ENCODE data around the gene STXBP1. TPM values are rescaled to one million over a fixed set of nuclear protein-coding genes. Genes with fewer than 3 reads are reported as not detected.

STXBP1 gene
- total RNA-seq, 1 experiment from 2014 or later, result 10.9 TPM

- no peaks in the 10 kb centered on the region for H3K9me3 ChIP-seq (ENCODE audit: low read depth, low read length, poor library complexity, severe bottlenecking)
- BruUV-seq (replicated peaks), result no TSS peak
- no peaks in the 10 kb centered on the region for H3K36me3 ChIP-seq (ENCODE audit: insufficient read depth, low read length, poor library complexity, severe bottlenecking)
- intact Hi-C loops (cut with micrococcal nuclease; ENCODE audit: unreplicated experiment), result no loop called here
- H3K27ac ChIP-seq (ENCODE audit: low read depth, low read length, poor library complexity, severe bottlenecking), result no peak overlapping the region
- no peak overlapping the region for H3K4me3 ChIP-seq (ENCODE audit: low read depth, low read length, poor library complexity, severe bottlenecking)
- TF ChIP-seq CTCF (conservative IDR thresholded peaks at IDR 0.05; ENCODE audit: low read depth, low read length) (no peak), EZH2 (IDR thresholded peaks at IDR 0.05; ENCODE audit: borderline replicate concordance, low read depth, low read length, poor library complexity, severe bottlenecking) (no peak)
- ChIA-PET POLR2A (ENCODE audit: low non-redundant PET) (no interaction called here), CTCF (no interaction called here)
- H3K4me1 ChIP-seq (ENCODE audit: insufficient read depth, low read length, poor library complexity, severe bottlenecking), result peaks cover 10% of the 10 kb centered on the region
- no peak for DNase-seq (ENCODE audit: low spot score)
- no peaks in the 10 kb centered on the region for H3K27me3 ChIP-seq (replicated peaks; ENCODE audit: insufficient read depth, low read depth, low read length, poor library complexity)
These were observed 120.4 kb downstream of the STXBP1 start for GRCh38 chr9:127732444-127732843.

GRCh38 chr9:127733614-127734013, 121.5 kb downstream of the STXBP1 start:
- BruUV-seq (replicated peaks), result no TSS peak
- CTCF ChIA-PET, result interaction anchor here (1.4 to 1.9 kb wide), 2 partner anchors 100 to 136 kb away, joined by 5 to 7 read pairs; no protein-coding TSS in a partner anchor
- Histone ChIP-seq H3K36me3 (ENCODE audit: insufficient read depth, low read length, poor library complexity, severe bottlenecking) (no peaks in the 10 kb centered on the region), H3K27me3 (replicated peaks; ENCODE audit: insufficient read depth, low read depth, low read length, poor library complexity) (no peaks in the 10 kb centered on the region), H3K9me3 (ENCODE audit: low read depth, low read length, poor library complexity, severe bottlenecking) (no peaks in the 10 kb centered on the region), H3K4me1 (ENCODE audit: insufficient read depth, low read length, poor library complexity, severe bottlenecking) (peaks cover 10% of the 10 kb centered on the region), H3K4me3 (ENCODE audit: low read depth, low read length, poor library complexity, severe bottlenecking) (no peak overlapping the region), H3K27ac (ENCODE audit: low read depth, low read length, poor library complexity, severe bottlenecking) (no peak overlapping the region)
- no peak for DNase-seq (ENCODE audit: low spot score)
- POLR2A ChIA-PET (ENCODE audit: low non-redundant PET), result no interaction called here
- TF ChIP-seq CTCF (conservative IDR thresholded peaks at IDR 0.05; ENCODE audit: low read depth, low read length) (no peak), EZH2 (IDR thresholded peaks at IDR 0.05; ENCODE audit: borderline replicate concordance, low read depth, low read length, poor library complexity, severe bottlenecking) (no peak)
- intact Hi-C loops (cut with micrococcal nuclease; ENCODE audit: unreplicated experiment), result loop anchor here (1.0 to 2.0 kb wide), 4 partner anchors 137 to 229 kb away; no protein-coding TSS in a partner anchor

- Histone ChIP-seq H3K27ac (ENCODE audit: low read depth, low read length, poor library complexity, severe bottlenecking) (peak overlapping the region; percentile 83), H3K27me3 (replicated peaks; ENCODE audit: insufficient read depth, low read depth, low read length, poor library complexity) (no peaks in the 10 kb centered on the region), H3K4me1 (ENCODE audit: insufficient read depth, low read length, poor library complexity, severe bottlenecking) (peaks cover 10% of the 10 kb centered on the region), H3K4me3 (ENCODE audit: low read depth, low read length, poor library complexity, severe bottlenecking) (peak overlapping the region; percentile 69), H3K9me3 (ENCODE audit: low read depth, low read length, poor library complexity, severe bottlenecking) (no peaks in the 10 kb centered on the region), H3K36me3 (ENCODE audit: insufficient read depth, low read length, poor library complexity, severe bottlenecking) (no peaks in the 10 kb centered on the region)
- no peak for TF ChIP-seq EZH2 (IDR thresholded peaks at IDR 0.05; ENCODE audit: borderline replicate concordance, low read depth, low read length, poor library complexity, severe bottlenecking)
- no peak for TF ChIP-seq CTCF (conservative IDR thresholded peaks at IDR 0.05; ENCODE audit: low read depth, low read length)
- DNase-seq (ENCODE audit: low spot score), result no peak
- intact Hi-C loops (cut with micrococcal nuclease; ENCODE audit: unreplicated experiment), result loop anchor here (1.0 to 2.0 kb wide), 4 partner anchors 137 to 230 kb away; no protein-coding TSS in a partner anchor
- ChIA-PET POLR2A (ENCODE audit: low non-redundant PET) (no interaction called here), CTCF (interaction anchor here (0.6 to 1.9 kb wide), 16 partner anchors 9 to 230 kb away, joined by 3 to 17 read pairs (median 5); partner anchors contain the start of genes PTRH1 and TTC16)
- no TSS peak for BruUV-seq (replicated peaks)
These were observed 122.2 kb downstream of the STXBP1 start for GRCh38 chr9:127734247-127734746.
